ENCODE measurements around the gene ATP8B1. TPM values are rescaled to one million over a fixed set of nuclear protein-coding genes. Genes with fewer than 3 reads are reported as not detected.
A peak's percentile ranks its signal among the peaks of the same experiment; 100 is the strongest.
"Not testable (repeated sequence)": the region's sequence is repeated elsewhere in the genome, so short reads cannot be mapped to it uniquely, and the experiment has no call there.

The ATP8B1 gene
- total RNA-seq, 1 experiment from 2014 or later, result 15.9 TPM

- H4K20me1 ChIP-seq (ENCODE audit: insufficient read depth), result no peaks in the 10 kb centered on the region
- ChIA-PET CTCF (no interaction called here), POLR2A (no interaction called here), RAD21 (ENCODE audit: low non-redundant PET in 1 of 2, low total read pairs in 2 of 2, uncharacterized antibody in 2 of 2, unreplicated experiment in 2 of 2) (no interaction called here)
- no peaks in the 10 kb centered on the region for H3K79me2 ChIP-seq (ENCODE audit: insufficient read depth, low read length)
- no peak overlapping the region for H3K4me2 ChIP-seq (ENCODE audit: low read length)
- BruUV-seq (replicated peaks), result no TSS peak
- DNase-seq (ENCODE audit: low read depth, low spot score) (no peak), ATAC-seq (no peak)
- no peaks in the 10 kb centered on the region for H3K36me3 ChIP-seq (ENCODE audit: control insufficient read depth in 1 of 2, insufficient read depth in 2 of 2, low read length in 2 of 2)
- H3K4me1 ChIP-seq (ENCODE audit: control insufficient read depth in 1 of 2, insufficient read depth in 2 of 2, low read length in 2 of 2), result no peaks in the 10 kb centered on the region
- no peak overlapping the region for H3K9ac ChIP-seq (ENCODE audit: low read length)
- no peaks in the 10 kb centered on the region for H3K9me2 ChIP-seq (ENCODE audit: insufficient read depth)
- no peak overlapping the region for H2AFZ ChIP-seq (ENCODE audit: low read depth, low read length, poor library complexity, severe bottlenecking)
- H3K27me3 ChIP-seq (ENCODE audit: insufficient read depth, low read length), result no peaks in the 10 kb centered on the region
- H3K9me3 ChIP-seq (ENCODE audit: control insufficient read depth in 1 of 2, insufficient read depth in 1 of 2, low read depth in 1 of 2, low read length in 2 of 2), result no peaks in the 10 kb centered on the region
- no peak overlapping the region for H3K27ac ChIP-seq (ENCODE audit: low read depth, low read length)
- intact Hi-C loops (cut with micrococcal nuclease), result no loop called here
- no peak overlapping the region for H3K4me3 ChIP-seq (replicated peaks in 1 of 2; ENCODE audit: low read depth in 1 of 2, low read length in 2 of 2)
- no peak for TF ChIP-seq SRF (IDR thresholded peaks at IDR 0.05; ENCODE audit: low read depth)
- TF ChIP-seq TCF7L2 (IDR thresholded peaks at IDR 0.05; ENCODE audit: borderline replicate concordance, extremely low read depth, insufficient read depth, insufficient read length), result no peak
- TF ChIP-seq REST (IDR thresholded peaks at IDR 0.05; ENCODE audit: low read depth), result no peak
- TF ChIP-seq CEBPB (IDR thresholded peaks at IDR 0.05; ENCODE audit: low read depth), result no peak
- no peak for TF ChIP-seq EZH2 (IDR thresholded peaks at IDR 0.05)
- TF ChIP-seq ZBTB33 (IDR thresholded peaks at IDR 0.05; ENCODE audit: extremely low read depth, insufficient replicate concordance, low read length), result no peak
- TF ChIP-seq SIN3A (IDR thresholded peaks at IDR 0.05; ENCODE audit: low read depth), result no peak
- TF ChIP-seq ATF3 (IDR thresholded peaks at IDR 0.05), result no peak
- no peak for TF ChIP-seq ELF1 (IDR thresholded peaks at IDR 0.05; ENCODE audit: borderline replicate concordance, low read depth)
- TF ChIP-seq SP1 (IDR thresholded peaks at IDR 0.05; ENCODE audit: low read depth), result no peak
These were observed 23.1 kb upstream of the ATP8B1 start for GRCh38 chr18:57826252-57826651.

GRCh38 chr18:57820583-57820982 lies 17.5 kb upstream of the ATP8B1 start:
- H3K79me2 ChIP-seq (ENCODE audit: insufficient read depth, low read length); ATAC-seq; CTCF ChIA-PET; DNase-seq (ENCODE audit: low read depth, low spot score); H3K9me2 ChIP-seq (ENCODE audit: insufficient read depth); H3K4me2 ChIP-seq (ENCODE audit: low read length); H3K9me3 ChIP-seq (ENCODE audit: control insufficient read depth in 1 of 2, insufficient read depth in 1 of 2, low read depth in 1 of 2, low read length in 2 of 2); H3K27ac ChIP-seq (ENCODE audit: low read depth, low read length); H3K4me3 ChIP-seq (replicated peaks in 1 of 2; ENCODE audit: low read depth in 1 of 2, low read length in 2 of 2); H3K9ac ChIP-seq (ENCODE audit: low read length); RAD21 ChIA-PET (ENCODE audit: low non-redundant PET in 1 of 2, low total read pairs in 2 of 2, uncharacterized antibody in 2 of 2, unreplicated experiment in 2 of 2); POLR2A ChIA-PET; intact Hi-C loops (cut with micrococcal nuclease); H4K20me1 ChIP-seq (ENCODE audit: insufficient read depth); BruUV-seq (replicated peaks); H3K27me3 ChIP-seq (ENCODE audit: insufficient read depth, low read length); H3K36me3 ChIP-seq (ENCODE audit: control insufficient read depth in 1 of 2, insufficient read depth in 2 of 2, low read length in 2 of 2): not testable (repeated sequence)
- peaks cover 13% of the 10 kb centered on the region in 2 experiments; a peak in 3 of 4 replicates for H3K4me1 ChIP-seq (ENCODE audit: control insufficient read depth in 1 of 2, insufficient read depth in 2 of 2, low read length in 2 of 2)
- peak overlapping the region; percentile 58 for H2AFZ ChIP-seq (ENCODE audit: low read depth, low read length, poor library complexity, severe bottlenecking)

Measured in HCT116 (cell line).